ENCODE measurements around the gene F2RL1.
A peak's percentile ranks its signal among the peaks of the same experiment; 100 is the strongest.
"Not testable (repeated sequence)": the region's sequence is repeated elsewhere in the genome, so short reads cannot be mapped to it uniquely, and the experiment has no call there.

The F2RL1 gene, protein sequence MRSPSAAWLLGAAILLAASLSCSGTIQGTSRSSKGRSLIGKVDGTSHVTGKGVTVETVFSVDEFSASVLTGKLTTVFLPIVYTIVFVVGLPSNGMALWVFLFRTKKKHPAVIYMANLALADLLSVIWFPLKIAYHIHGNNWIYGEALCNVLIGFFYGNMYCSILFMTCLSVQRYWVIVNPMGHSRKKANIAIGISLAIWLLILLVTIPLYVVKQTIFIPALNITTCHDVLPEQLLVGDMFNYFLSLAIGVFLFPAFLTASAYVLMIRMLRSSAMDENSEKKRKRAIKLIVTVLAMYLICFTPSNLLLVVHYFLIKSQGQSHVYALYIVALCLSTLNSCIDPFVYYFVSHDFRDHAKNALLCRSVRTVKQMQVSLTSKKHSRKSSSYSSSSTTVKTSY

GRCh38 chr5:76818844-76819831 is at the start of gene F2RL1:
TSS of gene F2RL1 (plus strand) at chr5:76819030. CDS start at chr5:76819183, 153 bp downstream.
- DNase-seq (ENCODE audit: low read depth, low spot score) = peak; percentile 82
- peak within 1 kb of the TSS; percentile 82 for H3K27ac ChIP-seq

GRCh38 chr5:76771041-76771440 is 47.8 kb upstream of the F2RL1 start:
- not testable (repeated sequence) for DNase-seq (ENCODE audit: low read depth, low spot score); H3K27ac ChIP-seq

DNA sequence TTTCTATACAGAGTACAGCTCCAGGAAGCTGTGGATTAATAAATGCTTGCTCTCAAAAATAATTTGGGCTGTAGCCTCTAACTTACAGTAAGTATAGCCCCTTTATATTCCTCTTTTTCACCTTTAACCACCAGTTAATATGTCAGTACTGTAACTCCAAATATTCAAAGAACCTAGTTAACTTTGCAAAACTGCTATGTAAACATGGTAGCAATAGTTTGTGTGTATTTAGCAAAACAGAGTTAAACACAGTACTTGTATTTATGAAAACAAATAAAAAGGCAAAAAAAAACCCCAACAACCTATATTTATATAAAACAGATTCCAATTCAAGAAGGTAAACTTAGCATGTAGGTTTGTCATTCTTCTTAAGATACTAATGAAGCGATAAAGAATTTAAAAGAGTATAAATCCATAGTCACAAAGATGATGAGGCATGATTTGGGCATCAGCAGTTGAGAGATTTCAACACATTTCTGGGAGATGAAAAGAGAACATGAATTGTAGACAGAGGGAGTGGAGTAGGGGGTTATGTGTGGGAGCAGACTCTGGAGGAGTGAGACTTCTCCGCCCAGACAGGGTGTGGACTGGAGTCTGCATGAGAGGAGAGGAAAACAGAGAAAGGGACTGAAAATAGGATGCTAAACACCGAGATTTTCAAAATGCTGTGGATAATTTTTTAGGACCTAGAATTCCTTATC is 47.0 kb upstream of the F2RL1 start:
- DNase-seq (ENCODE audit: low read depth, low spot score) = no peak

GRCh38 chr5:76775921-76776320 is 42.9 kb upstream of the F2RL1 start:
- no peak for DNase-seq (ENCODE audit: low read depth, low spot score)
- H3K27ac ChIP-seq = no peak overlapping the region

More for the DNA sequence above, 47.0 kb upstream of the F2RL1 start:
- no peak overlapping the region for H3K27ac ChIP-seq

GRCh38 chr5:76776391-76776790 is 42.4 kb upstream of the F2RL1 start:
- no peak overlapping the region for H3K27ac ChIP-seq
- no peak for DNase-seq (ENCODE audit: low read depth, low spot score)

GRCh38 chr5:76780616-76781015 is 38.2 kb upstream of the F2RL1 start:
- not testable (repeated sequence) for DNase-seq (ENCODE audit: low read depth, low spot score); H3K27ac ChIP-seq

DNA sequence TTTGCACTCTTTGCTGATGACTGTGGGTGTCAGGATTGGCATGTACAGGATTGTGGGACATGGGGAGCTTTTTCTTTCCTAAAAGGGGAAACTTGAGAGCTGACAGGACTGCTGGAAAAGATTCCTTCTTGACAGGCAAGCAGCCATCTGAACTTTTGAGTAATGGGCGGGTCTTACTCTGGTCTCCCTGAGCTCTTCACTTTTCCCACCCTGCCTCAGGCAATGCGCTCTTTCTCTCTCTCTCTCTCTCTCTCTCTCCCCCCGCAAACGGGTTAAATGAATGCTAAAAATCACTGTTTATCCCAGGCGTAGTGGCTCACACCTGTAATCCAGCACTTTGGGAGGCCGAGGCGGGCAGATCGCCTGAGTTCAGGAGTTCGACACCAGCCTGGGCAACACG is 37.1 kb upstream of the F2RL1 start:
- H3K27ac ChIP-seq = no peak overlapping the region
- no peak for DNase-seq (ENCODE audit: low read depth, low spot score)

DNA sequence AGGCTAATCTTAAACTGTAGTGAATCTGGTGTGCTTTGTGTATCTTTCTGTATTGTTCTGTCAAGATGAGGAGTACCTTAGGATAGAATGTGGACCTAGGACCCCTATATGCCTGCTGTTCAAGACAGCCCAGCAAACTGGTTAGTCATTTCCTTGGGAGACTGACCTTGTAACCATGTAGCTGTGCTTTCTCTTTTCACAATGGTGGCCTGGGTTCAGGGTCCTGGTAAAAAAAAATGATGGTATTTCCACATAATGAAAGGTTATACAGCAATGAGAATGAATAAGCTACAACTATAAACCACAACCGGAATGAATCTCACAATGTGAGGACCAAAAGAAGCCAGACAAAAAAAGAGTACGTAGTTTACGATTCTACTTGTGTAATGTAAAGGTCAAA is 36.4 kb upstream of the F2RL1 start:
- no peak for DNase-seq (ENCODE audit: low read depth, low spot score)
- H3K27ac ChIP-seq = no peak overlapping the region

- no peak overlapping the region for H3K27ac ChIP-seq
- DNase-seq (ENCODE audit: low read depth, low spot score) = no peak
Measured at GRCh38 chr5:76787237-76787636, 31.6 kb upstream of the F2RL1 start.

GRCh38 chr5:76788362-76788761 is 30.5 kb upstream of the F2RL1 start:
- DNase-seq (ENCODE audit: low read depth, low spot score) = no peak
- H3K27ac ChIP-seq = no peak overlapping the region

DNA sequence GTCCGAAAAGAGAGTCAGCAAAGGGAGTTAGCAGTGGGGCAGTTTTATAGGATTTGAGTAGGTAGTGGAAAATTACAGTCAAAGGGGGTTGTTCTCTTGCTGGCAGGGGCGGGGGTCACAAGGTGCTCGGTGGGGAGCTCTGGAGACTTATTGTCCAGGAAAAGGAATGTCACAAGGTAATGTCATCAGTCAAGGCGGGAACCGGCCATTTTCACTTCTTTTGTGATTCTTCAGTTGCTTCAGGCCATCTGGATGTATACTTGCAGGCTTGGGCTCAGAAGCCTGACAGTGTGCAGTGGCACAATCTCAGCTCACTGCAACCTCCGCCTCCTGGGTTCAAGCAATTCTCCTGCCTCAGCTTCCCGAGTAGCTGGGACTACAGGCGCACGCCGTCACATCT is 29.6 kb upstream of the F2RL1 start:
- H3K27ac ChIP-seq = peak overlapping the region; percentile 94
- DNase-seq (ENCODE audit: low read depth, low spot score) = not testable (repeated sequence)

- H3K27ac ChIP-seq = peak overlapping the region; percentile 94
Measured at GRCh38 chr5:76789991-76790581, 28.7 kb upstream of the F2RL1 start.

DNA sequence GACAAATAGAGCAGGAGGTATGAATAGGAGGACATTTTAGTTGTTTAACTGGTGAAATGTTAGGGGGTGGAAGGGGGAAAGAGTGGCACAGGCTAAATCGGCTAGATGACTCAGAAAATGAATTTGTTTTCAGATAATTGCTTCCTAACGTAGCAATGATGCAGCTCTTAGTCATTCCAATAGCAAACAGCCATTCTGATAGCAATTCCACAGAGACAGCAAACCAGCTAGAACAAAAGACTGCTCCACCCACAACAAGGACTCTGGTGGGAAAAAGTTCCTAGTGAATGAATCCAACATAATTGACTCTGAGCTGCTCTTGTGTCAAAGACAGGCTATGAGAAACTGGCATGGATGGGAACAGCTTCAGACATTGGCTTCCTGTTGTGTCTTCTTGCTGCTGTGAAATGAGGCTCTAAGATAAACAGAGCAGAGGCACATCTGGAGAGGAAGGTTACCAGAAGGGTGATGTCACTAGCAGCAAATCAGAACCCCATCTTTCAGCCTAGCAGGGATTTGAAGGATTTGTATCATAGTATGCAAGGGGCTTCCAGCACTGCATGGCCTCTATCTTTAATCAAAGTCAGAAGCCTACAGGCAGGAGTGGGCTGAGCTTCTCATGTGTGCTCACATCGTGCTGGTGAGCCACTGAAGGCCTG is 28.1 kb upstream of the F2RL1 start:
- DNase-seq (ENCODE audit: low read depth, low spot score) = peak; percentile 93
- H3K27ac ChIP-seq = peak overlapping the region; percentile 94

More at GRCh38 chr5:76789991-76790581, 28.7 kb upstream of the F2RL1 start:
- DNase-seq (ENCODE audit: low read depth, low spot score) = no peak

DNA sequence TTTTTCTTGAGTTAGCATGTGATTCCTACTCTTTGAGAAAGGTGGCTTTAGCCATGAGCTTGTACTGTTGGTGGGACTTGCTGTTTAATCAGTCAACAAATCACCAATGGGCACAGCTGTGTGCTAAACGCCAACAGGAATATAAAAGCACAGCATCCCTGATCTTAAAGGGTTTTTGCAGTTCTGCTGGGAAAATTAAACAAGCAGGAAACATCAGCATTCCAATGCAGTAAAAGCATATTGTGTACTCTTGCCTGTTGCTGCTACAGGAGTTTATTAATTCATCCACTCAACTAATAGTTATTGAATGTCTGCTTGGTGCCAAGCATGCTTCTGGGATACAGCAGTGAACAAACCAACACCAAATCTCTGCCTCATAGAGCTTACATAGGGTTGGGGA is 27.4 kb upstream of the F2RL1 start:
- peak overlapping the region; percentile 94 for H3K27ac ChIP-seq
- DNase-seq (ENCODE audit: low read depth, low spot score) = no peak

DNA sequence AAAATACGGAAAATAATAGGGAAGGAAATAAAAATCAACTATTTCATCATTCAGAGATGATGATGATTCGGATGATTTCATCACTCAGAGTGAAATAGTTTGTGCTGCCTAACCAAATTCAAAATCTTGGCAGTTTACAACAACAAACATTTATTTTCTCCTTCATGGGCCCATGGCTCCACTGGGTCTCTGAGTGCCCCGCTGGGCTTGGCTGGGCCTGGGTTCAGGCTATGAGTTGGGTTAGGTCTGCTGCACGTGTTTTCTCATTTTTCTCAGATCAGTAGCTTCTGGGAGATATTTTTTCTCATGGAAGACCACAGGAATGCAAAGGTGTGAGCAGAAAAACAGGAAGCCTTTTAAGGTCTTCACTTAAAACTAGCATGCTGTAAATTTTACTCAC is 24.0 kb upstream of the F2RL1 start:
- DNase-seq (ENCODE audit: low read depth, low spot score) = no peak
- H3K27ac ChIP-seq = peak overlapping the region; percentile 80

DNA sequence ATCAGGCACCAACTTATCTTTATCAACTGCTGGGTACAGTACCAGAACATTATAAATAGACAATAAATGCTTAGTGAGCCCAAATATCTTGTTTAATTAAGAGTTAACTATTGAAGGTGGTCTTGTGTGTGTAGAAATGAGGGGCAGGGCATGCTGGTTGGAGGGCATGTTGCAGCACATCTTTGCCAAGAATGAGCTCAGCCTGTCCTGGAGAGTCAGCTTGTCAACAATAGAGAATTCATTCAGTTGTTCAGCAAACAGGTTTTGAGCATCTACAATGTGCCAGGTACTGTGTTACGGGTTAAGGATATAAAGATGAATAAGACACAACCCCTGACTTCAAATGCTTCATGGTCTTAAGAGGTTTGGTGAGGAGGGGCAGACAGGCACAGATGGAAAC is 19.2 kb upstream of the F2RL1 start:
- H3K27ac ChIP-seq = no peak overlapping the region
- no peak for DNase-seq (ENCODE audit: low read depth, low spot score)

DNA sequence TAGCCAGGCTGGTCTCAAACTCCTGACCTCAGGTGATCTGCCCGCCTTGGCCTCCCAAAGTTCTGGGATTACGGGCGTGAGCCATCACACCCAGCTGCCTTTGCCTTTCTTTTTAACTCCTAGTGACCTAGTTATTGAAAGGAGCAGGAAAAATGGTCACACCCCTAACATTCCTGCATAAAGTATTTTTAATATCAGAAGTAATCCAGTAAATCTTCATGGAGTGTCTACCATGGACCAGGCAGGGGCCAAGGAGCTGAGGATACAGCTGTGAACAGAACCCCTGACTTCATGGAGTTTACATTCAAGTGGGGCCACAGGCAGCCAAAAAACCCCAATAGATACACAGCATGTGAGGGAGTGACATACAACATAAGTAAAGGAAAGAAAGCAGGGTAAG is 18.3 kb upstream of the F2RL1 start:
- DNase-seq (ENCODE audit: low read depth, low spot score) = no peak
- peak overlapping the region; percentile 18 for H3K27ac ChIP-seq

GRCh38 chr5:76801159-76801802 is 17.5 kb upstream of the F2RL1 start:
- H3K27ac ChIP-seq = peak overlapping the region; percentile 18
- DNase-seq (ENCODE audit: low read depth, low spot score) = no peak

GRCh38 chr5:76801803-76802195 is 17.0 kb upstream of the F2RL1 start:
- no peak for DNase-seq (ENCODE audit: low read depth, low spot score)
- no peak overlapping the region for H3K27ac ChIP-seq

Data from epithelial cell of prostate (primary cell).